K562 (cell line): ENCODE measurements around the gene B3GNT9. TPM values are rescaled to one million over a fixed set of nuclear protein-coding genes. Genes with fewer than 3 reads are reported as not detected.

Source experiments
- ATAC-seq: fragments of 200-7000 bp; cut with Tn5 transposase; 3 replicates; pipeline ENCODE4 v1.9.1; 2020; ENCODE audit warnings: moderate library complexity
- BruUV-seq: library from RNA; stranded (reverse); fragments of 400-500 nt; replicated peaks from 2 replicates; lab custom pipeline; 2021; lab: Mats Ljungman, UMichigan
- CTCF ChIA-PET: fragments of 300-600 bp; formaldehyde crosslinking; extraction: SDS; loops from one replicate; lab custom pipeline; 2021; ENCODE audit warnings: low intra/inter-chr PET ratio; lab: Yijun Ruan, JAX
- POLR2A ChIA-PET: fragments of 300-600, 350-650 bp; sonication (Branson Sonifier 250); formaldehyde crosslinking; extraction: SDS; loops from one replicate; lab custom pipeline; 2021; ENCODE audit warnings: antibody characterized with exemption, inconsistent platforms; lab: Yijun Ruan, JAX
- DNase-seq, 4 experiments: peaks; one replicate each; pipeline versions ENCODE4 v3.0.0 to v3.0.0-alpha.2; 2011 to 2018; ENCODE audit warnings: low spot score in 3 of 4, mixed read lengths in 3 of 4; ENCODE audit errors: extremely low read depth in 1 of 4
- FAIRE-seq: peaks from 2 replicates; lab custom pipeline; 2011; peaks lifted over from hg19 to GRCh38; lab: Jason Lieb, UNC
- H2AFZ ChIP-seq: 2 replicates; pipeline ENCODE4 v1.6.0; 2011; ENCODE audit warnings: low read depth, low read length, control low read depth, inconsistent platforms
- H3K27ac ChIP-seq: fragments of 200-600 bp; 3 replicates; pipeline ENCODE4 v1.8.0; 2011; ENCODE audit warnings: low read depth, mild to moderate bottlenecking, control low read depth, inconsistent platforms, low read length, moderate library complexity, mixed read lengths; ENCODE audit errors: extremely low read depth
- H3K27me3 ChIP-seq, 2 experiments: fragments of 300-600 bp in 1 of 2; 2 replicates in 1 of 2; 3 replicates in 1 of 2; pipeline versions ENCODE4 v1.6.0 to v1.8.0; 2011; ENCODE audit warnings: inconsistent platforms in 2 of 2, low read length in 2 of 2, mild to moderate bottlenecking in 1 of 2, mixed read lengths in 1 of 2, moderate library complexity in 1 of 2; ENCODE audit not compliant: control insufficient read depth in 2 of 2, insufficient read depth in 2 of 2
- H3K36me3 ChIP-seq: fragments of 300-600 bp; 3 replicates; pipeline ENCODE4 v1.8.0; 2011; ENCODE audit warnings: mild to moderate bottlenecking, low read length, inconsistent platforms; ENCODE audit not compliant: control insufficient read depth, insufficient read depth
- H3K4me1 ChIP-seq, 2 experiments: fragments of 200-600 bp in 1 of 2; replicated peaks in 1 of 2; 2 replicates in 1 of 2; 3 replicates in 1 of 2; pipeline versions ENCODE4 v1.5.1 to v1.8.0; 2011; ENCODE audit warnings: inconsistent platforms in 2 of 2, low read length in 2 of 2, mild to moderate bottlenecking in 1 of 2, mixed read lengths in 1 of 2, moderate library complexity in 1 of 2; ENCODE audit not compliant: control insufficient read depth in 2 of 2, insufficient read depth in 2 of 2
- H3K4me2 ChIP-seq: 2 replicates; pipeline ENCODE4 v1.6.1; 2011; ENCODE audit warnings: low read length, control low read depth, inconsistent platforms, mixed read lengths; ENCODE audit not compliant: insufficient read depth
- H3K4me3 ChIP-seq: fragments of 200-600 bp; sonication (generic), shearing (Covaris generic); 2 replicates; pipeline ENCODE4 v1.5.1; 2016; ENCODE audit warnings: control low read depth, inconsistent platforms
- H3K79me2 ChIP-seq: fragments of 200-600 bp; 3 replicates; pipeline ENCODE4 v1.8.0; 2011; ENCODE audit warnings: low read length, inconsistent platforms; ENCODE audit not compliant: control insufficient read depth, insufficient read depth
- H3K9ac ChIP-seq, 2 experiments: 2 replicates each; pipeline versions ENCODE4 v1.6.0 to v1.6.1; 2011; ENCODE audit warnings: low read depth in 2 of 2, low read length in 2 of 2, control low read depth in 1 of 2, inconsistent platforms in 1 of 2, mild to moderate bottlenecking in 1 of 2, mixed read lengths in 1 of 2; ENCODE audit not compliant: insufficient read depth in 1 of 2
- H3K9me1 ChIP-seq: one replicate; pipeline ENCODE4 v1.6.0; 2011; ENCODE audit warnings: inconsistent platforms, mild to moderate bottlenecking, low read length, moderate library complexity; ENCODE audit not compliant: control insufficient read depth, insufficient read depth
- H3K9me3 ChIP-seq: replicated peaks from 2 replicates; pipeline ENCODE4 v1.5.1; 2011; ENCODE audit warnings: low read depth, low read length, inconsistent platforms; ENCODE audit not compliant: control insufficient read depth, insufficient read depth
- H4K20me1 ChIP-seq: replicated peaks from 2 replicates; pipeline ENCODE4 v1.6.1; 2011; ENCODE audit warnings: low read length, inconsistent platforms, mixed read lengths; ENCODE audit not compliant: control insufficient read depth, insufficient read depth
- ARID1B ChIP-seq: fragments of 450-650 bp; IDR thresholded peaks from 2 replicates; pipeline ENCODE4 v1.6.1; 2016; ENCODE audit warnings: antibody characterized with exemption, mild to moderate bottlenecking, inconsistent platforms
- ATF1 ChIP-seq, 2 experiments: fragments of 450-650 bp in 1 of 2; IDR thresholded peaks; 2 replicates each; pipeline ENCODE4 v1.6.1; 2016; ENCODE audit warnings: missing compliant biosample characterization in 1 of 2, missing genetic modification characterization in 1 of 2
- CHCHD3 ChIP-seq: fragments of 250-450 bp; sonication (Bioruptor Pico); IDR thresholded peaks from 2 replicates; pipeline ENCODE4 v2.1.2; 2022; ENCODE audit warnings: mild to moderate bottlenecking
- MTF1 ChIP-seq: fragments of 250-450 bp; sonication (Bioruptor Pico); IDR thresholded peaks from 2 replicates; pipeline ENCODE4 v1.9.0; 2021; ENCODE audit warnings: moderate library complexity, mild to moderate bottlenecking, inconsistent platforms, borderline replicate concordance
- NCOR1 ChIP-seq: fragments of 450-650 bp; IDR thresholded peaks from 2 replicates; pipeline ENCODE4 v1.6.1; 2016; ENCODE audit warnings: mild to moderate bottlenecking, moderate library complexity
- POLR3G ChIP-seq: IDR thresholded peaks from 2 replicates; pipeline ENCODE4 v1.6.1; 2011; ENCODE audit not compliant: insufficient read length, insufficient replicate concordance; ENCODE audit errors: extremely low read depth
- ZBTB11 ChIP-seq, 3 experiments: fragments of 200-800 bp in 1 of 3; fragments of 250-450 bp in 1 of 3; fragments of 450-650 bp in 1 of 3; sonication (Bioruptor Pico) in 1 of 3; sonication (Bioruptor generic) in 1 of 3; formaldehyde crosslinking in 1 of 3; IDR thresholded peaks; 2 replicates each; pipeline versions ENCODE4 v1.6.1 to v1.8.0; 2016 to 2022; ENCODE audit warnings: mild to moderate bottlenecking in 2 of 3, missing genetic modification characterization in 2 of 3, missing compliant biosample characterization in 1 of 3, moderate library complexity in 1 of 3
- ZBTB33 ChIP-seq: sonication (generic); formaldehyde crosslinking; IDR thresholded peaks from 2 replicates; pipeline ENCODE4 v1.8.1; 2023; ENCODE audit warnings: mild to moderate bottlenecking, missing genetic modification reagents
- ZNF586 ChIP-seq: fragments of 450-650 bp; formaldehyde crosslinking; conservative IDR thresholded peaks from 2 replicates; pipeline ENCODE4 v1.4.0; 2020; ENCODE audit warnings: mild to moderate bottlenecking, moderate library complexity
- ZNF740 ChIP-seq, 3 experiments: fragments of 200-800 bp in 1 of 3; sonication (Bioruptor generic) in 1 of 3; sonication (generic) in 1 of 3; formaldehyde crosslinking in 1 of 3; IDR thresholded peaks; 2 replicates each; pipeline versions ENCODE4 v1.6.1 to v1.8.0; 2016 to 2022; ENCODE audit warnings: mild to moderate bottlenecking in 2 of 3, missing compliant biosample characterization in 2 of 3, missing genetic modification characterization in 2 of 3, missing genetic modification reagents in 1 of 3
- WGBS: fragments of 100-300 bp; shearing (Covaris generic); methylation state at CpG from one replicate; pipeline ENCODE4 v1.1.6; 2016; ENCODE audit warnings: low coverage, mixed read lengths; ENCODE audit not compliant: insufficient coverage; ENCODE audit errors: missing lambda C conversion rate; 5-methylcytosine and 5-hydroxymethylcytosine counted together
- in situ Hi-C: fragments of 300-500 bp; cut with MboI; formaldehyde crosslinking; loops from 4 replicates; pipeline ENCODE4 v1.15.0; 2018; ENCODE audit warnings: inconsistent platforms, mixed read lengths
- intact Hi-C: fragments of 100-400 bp; cut with micrococcal nuclease; formaldehyde crosslinking; loops from 2 replicates; pipeline ENCODE4 v1.14.2; 2022
- polyA plus RNA-seq, 8 experiments: library from polyadenylated mRNA; depleted of rRNA in 4 of 8; stranded (reverse) in 5 of 8; unstranded in 3 of 8; fragments of >200 nt; fragmentation: Nextera tagmentation in 2 of 8; fragmentation: Illumina TruSeq in 1 of 8; extraction: Ambion mirVana in 2 of 8; extraction: Trizol in 1 of 8; gene quantifications; 2 replicates each; pipeline versions ENCODE4 v1.2.1 to v1.2.3, GENCODE V29; 2011 to 2014; ENCODE audit warnings: inconsistent platforms in 1 of 8, missing spikeins in 1 of 8
- total RNA-seq, 7 experiments: library from RNA; depleted of rRNA in 6 of 7; stranded (reverse); fragments of >200 nt in 6 of 7; fragmentation: Illumina TruSeq in 2 of 7; extraction: Trizol in 2 of 7; gene quantifications; 2 replicates each; pipeline versions ENCODE4 v1.2.1 to v1.2.3, GENCODE V29; 2011 to 2021; ENCODE audit warnings: low replicate concordance in 1 of 7

The B3GNT9 gene
- total and polyA plus RNA-seq, 9 of the 15 experiments (the other 6 are each of a cell fraction or from before 2014, with no cell fraction given), result 0.01 to 1.8 (median 1.1) TPM; not detected in 1

GRCh38 chr16:67161595-67162058 lies 10.8 kb upstream of the B3GNT9 start (continued):
- TF ChIP-seq ZBTB33 (CRISPR knock-in tag), result 0 out of 2 replicates have a peak, but pooled peaks have one; percentile 30
- TF ChIP-seq ATF1 (CRISPR knock-in tag; IDR thresholded peaks at IDR 0.05), result no peak
- TF ChIP-seq ATF1 (tag; IDR thresholded peaks at IDR 0.05), result no peak
- TF ChIP-seq POLR3G, result no peak
- no peak for TF ChIP-seq NCOR1

- BruUV-seq, result no TSS peak
- peaks cover 5% of the 10 kb centered on the region; the same call in 1 of the 3 replicates for H3K36me3 ChIP-seq
- peak; percentile 66 for FAIRE-seq
- H3K9me1 ChIP-seq, result no peaks in the 10 kb centered on the region
- ChIA-PET POLR2A (interaction anchor here (0.6 to 1.6 kb wide), 3 partner anchors 31 to 657 kb away, joined by 3 to 4 read pairs (median 4); partner anchors contain the start of gene EXOC3L1), CTCF (interaction anchor here (1.1 kb wide), 1 partner anchor 27 kb away, joined by 5 read pairs; no protein-coding TSS in a partner anchor)
- H3K4me1 ChIP-seq, result peaks cover 20 to 71% of the 10 kb centered on the region in 2 experiments
- in situ Hi-C loops, result loop anchor here (5.0 to 25.0 kb wide), 2 partner anchors 142 to 197 kb away; partner anchors contain the start of gene CES3
- no peaks in the 10 kb centered on the region for H3K9me3 ChIP-seq
- intact Hi-C loops, result loop anchor here (2.0 to 5.0 kb wide), 2 partner anchors 182 to 204 kb away; no protein-coding TSS in a partner anchor
- peak; percentile 42 for ATAC-seq
- peak overlapping the region; percentile 87 for H3K4me2 ChIP-seq
- H3K27ac ChIP-seq, result peak overlapping the region; percentile 78
- H3K9ac ChIP-seq, result peak overlapping the region; percentile 78 to 95
- H3K79me2 ChIP-seq, result peaks cover 28% of the 10 kb centered on the region
- WGBS, result 1% methylated on average over 32 of the region's 34 CpGs
- peak overlapping the region; percentile 73 for H3K4me3 ChIP-seq
- no peaks in the 10 kb centered on the region for H3K27me3 ChIP-seq
- peak overlapping the region; percentile 96 for H2AFZ ChIP-seq
- H4K20me1 ChIP-seq, result peaks cover 16% of the 10 kb centered on the region
- peak; percentile 56 to 70 (median 60) for DNase-seq
- no peak for TF ChIP-seq ZNF740 (CRISPR knock-in tag; IDR thresholded peaks at IDR 0.05)
- no peak for TF ChIP-seq ZNF740 (tag; IDR thresholded peaks at IDR 0.05)
- TF ChIP-seq ARID1B, result 0 out of 2 replicates have a peak, but pooled peaks have one; percentile 3
- TF ChIP-seq ZBTB11 (CRISPR knock-in tag; IDR thresholded peaks at IDR 0.05), result no peak
- no peak for TF ChIP-seq MTF1 (CRISPR knock-in tag)
- no peak for TF ChIP-seq ZNF586 (CRISPR knock-in tag)
- no peak for TF ChIP-seq CHCHD3 (CRISPR knock-in tag)
These were observed 8.1 kb upstream of the B3GNT9 start for GRCh38 chr16:67158637-67159600.
